HG03064 (cell line): Measurements from ENCODE around the gene STRIP1.

Source experiments
- ATAC-seq: cut with Tn5 transposase; IDR thresholded peaks from one replicate; pipeline ENCODE4 v1.9.1; 2021; ENCODE audit warnings: low read depth; ENCODE audit not compliant: unreplicated experiment

Gene STRIP1

GRCh38 chr1:110089561-110090275 lies 55.3 kb downstream of the STRIP1 start:
- no peak for ATAC-seq

GRCh38 chr1:110091381-110091780 lies 57.0 kb downstream of the STRIP1 start:
- ATAC-seq, result no peak

- ATAC-seq, result no peak
These were observed 57.4 kb downstream of the STRIP1 start for GRCh38 chr1:110091791-110092190.

- no peak for ATAC-seq
These were observed 58.6 kb downstream of the STRIP1 start for GRCh38 chr1:110092991-110093390.

- no peak for ATAC-seq
These were observed 60.7 kb downstream of the STRIP1 start for GRCh38 chr1:110094931-110095654.

GRCh38 chr1:110097507-110098221 lies 63.2 kb downstream of the STRIP1 start:
- no peak for ATAC-seq

- ATAC-seq, result no peak
These were observed 64.0 kb downstream of the STRIP1 start for GRCh38 chr1:110098222-110099026.

GRCh38 chr1:110100335-110100734 lies 65.9 kb downstream of the STRIP1 start:
- ATAC-seq, result no peak

- no peak for ATAC-seq
These were observed 67.7 kb downstream of the STRIP1 start for GRCh38 chr1:110102081-110102480.
